Heart left ventricle (tissue), 13 donors: ENCODE measurements around the gene FRMD1.

Experiments
- POLR2A ChIP-seq, 2 donors: fragments of 450-650 bp; IDR thresholded peaks; one replicate each; pipeline ENCODE4 v1.6.1; 2017; ENCODE audit warnings: antibody characterized with exemption in 2 of 2, mild to moderate bottlenecking in 2 of 2, moderate library complexity in 2 of 2
- TF ChIP-seq, protein P1 (sequence below), 12 donors: fragments of 200-600 bp; sonication (generic) in 4 of 12; IDR thresholded peaks; one replicate each; pipeline versions ENCODE4 v1.5.0 to v1.8.0; 2018 to 2022; ENCODE audit warnings: antibody characterized with exemption in 12 of 12, mild to moderate bottlenecking in 5 of 12
- donor health status: ischemic (EF 13 %, LVEDD 7.1; RV severe dilation, severe dysfunction).
- donor health status: DM: no; HTN: yes; CAD: no.
- donor health status: DM: no; HTN: no; CAD: no.
- donor health status: ischemic (EF 25% LVEDD 6.9; RV normal size, moderate dysfunction).
- donor health status: ischemic (EF 25% LVEDD 5.7; RV mildly dilated, moderate dysfunction).
- donor health status: ischemic (EF 35%, LVEDD 5.7; RV mildly dilated, moderate dysfunction).
- donor health status: nonischemic (EF 11% LVEDD 7.7; RV severe dilation, severe dysfunction).
- donor health status: DM: yes; HTN: yes; CAD: no.
- donor health status: PGD.
- donor health status: ischemic (EF 29% LVEDD 5.4; RV normal size, mild dysfunction).
- donor health status: nonischemic (EF 23%, LVEDD 6.1; RV moderate dilation, normal function).

DNA sequence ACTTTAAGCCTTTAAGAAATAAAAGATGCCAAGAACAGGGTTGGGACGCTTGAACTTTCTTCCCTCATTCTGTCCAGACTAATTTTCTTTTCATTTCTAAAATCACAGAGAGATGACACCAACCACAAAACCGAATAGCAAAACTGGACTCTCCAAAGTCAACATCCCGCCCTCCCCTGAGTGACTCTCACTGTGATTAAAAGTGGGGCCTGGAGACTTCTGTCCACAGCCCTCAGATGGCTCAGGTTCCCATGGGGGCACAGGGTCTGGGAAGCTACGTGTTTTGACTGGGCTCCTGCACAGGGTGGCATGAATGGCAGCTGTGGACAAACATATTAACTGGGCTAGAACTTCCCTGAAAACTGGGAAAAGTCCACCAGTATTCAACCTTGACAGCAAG lies 6.3 kb downstream of the FRMD1 start:
- no peak for TF ChIP-seq POLR2A (IDR thresholded peaks at IDR 0.05)
- TF ChIP-seq, protein P1, sequence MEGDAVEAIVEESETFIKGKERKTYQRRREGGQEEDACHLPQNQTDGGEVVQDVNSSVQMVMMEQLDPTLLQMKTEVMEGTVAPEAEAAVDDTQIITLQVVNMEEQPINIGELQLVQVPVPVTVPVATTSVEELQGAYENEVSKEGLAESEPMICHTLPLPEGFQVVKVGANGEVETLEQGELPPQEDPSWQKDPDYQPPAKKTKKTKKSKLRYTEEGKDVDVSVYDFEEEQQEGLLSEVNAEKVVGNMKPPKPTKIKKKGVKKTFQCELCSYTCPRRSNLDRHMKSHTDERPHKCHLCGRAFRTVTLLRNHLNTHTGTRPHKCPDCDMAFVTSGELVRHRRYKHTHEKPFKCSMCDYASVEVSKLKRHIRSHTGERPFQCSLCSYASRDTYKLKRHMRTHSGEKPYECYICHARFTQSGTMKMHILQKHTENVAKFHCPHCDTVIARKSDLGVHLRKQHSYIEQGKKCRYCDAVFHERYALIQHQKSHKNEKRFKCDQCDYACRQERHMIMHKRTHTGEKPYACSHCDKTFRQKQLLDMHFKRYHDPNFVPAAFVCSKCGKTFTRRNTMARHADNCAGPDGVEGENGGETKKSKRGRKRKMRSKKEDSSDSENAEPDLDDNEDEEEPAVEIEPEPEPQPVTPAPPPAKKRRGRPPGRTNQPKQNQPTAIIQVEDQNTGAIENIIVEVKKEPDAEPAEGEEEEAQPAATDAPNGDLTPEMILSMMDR (IDR thresholded peaks at IDR 0.05): no peak
